NCI-H187 (cell line): ENCODE results near the gene SPRR1B.
"Not testable (repeated sequence)": the region's sequence is repeated elsewhere in the genome, so short reads cannot be mapped to it uniquely, and the experiment has no call there.

Source experiments
- DNase-seq, 2 experiments: peaks; one replicate each; lab custom pipeline; 2025; lab: John Stamatoyannopoulos, UW

The SPRR1B gene

DNA sequence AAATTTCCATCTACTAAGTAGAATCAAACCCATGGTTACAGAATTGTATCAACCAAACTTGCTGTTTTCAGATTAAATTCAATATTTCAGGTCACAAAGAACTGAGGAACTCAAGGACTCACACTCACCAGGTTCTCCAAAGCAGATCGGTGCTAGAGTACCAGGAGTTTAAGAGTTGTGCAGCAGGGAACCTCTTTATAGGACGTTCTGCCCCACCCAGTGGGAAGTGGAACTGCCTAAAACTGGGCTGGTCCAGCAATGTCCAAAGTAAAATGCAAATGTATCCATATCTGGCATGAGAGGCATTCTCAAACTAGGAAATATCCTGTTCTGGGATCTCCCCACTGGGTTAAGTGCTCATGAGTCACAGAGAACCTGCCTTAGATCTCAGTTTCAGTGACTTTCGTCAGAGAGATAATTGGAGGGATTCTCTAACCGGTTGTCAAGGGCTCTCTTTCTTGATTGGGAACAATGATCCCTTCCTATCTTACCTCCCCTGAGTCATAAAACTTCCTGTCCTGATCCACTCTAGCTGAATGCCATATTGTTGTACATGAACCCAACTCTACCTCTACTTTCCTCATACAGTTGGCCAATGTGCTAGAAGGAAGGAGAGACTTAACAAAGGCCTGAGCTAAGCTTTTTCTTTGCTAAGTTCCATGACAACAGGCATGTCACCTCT lies 10.1 kb downstream of the SPRR1B start, which contains the start of gene SPRR2D:
Gene SPRR2D (minus strand): TSS at position 171 of the 682 bp plus-strand sequence. CDS start 774 bp downstream, outside the sequence.
- DNase-seq: no peak

- no peak for DNase-seq
Measured at GRCh38 chr1:153049211-153049610, 18.2 kb downstream of the SPRR1B start.

DNA sequence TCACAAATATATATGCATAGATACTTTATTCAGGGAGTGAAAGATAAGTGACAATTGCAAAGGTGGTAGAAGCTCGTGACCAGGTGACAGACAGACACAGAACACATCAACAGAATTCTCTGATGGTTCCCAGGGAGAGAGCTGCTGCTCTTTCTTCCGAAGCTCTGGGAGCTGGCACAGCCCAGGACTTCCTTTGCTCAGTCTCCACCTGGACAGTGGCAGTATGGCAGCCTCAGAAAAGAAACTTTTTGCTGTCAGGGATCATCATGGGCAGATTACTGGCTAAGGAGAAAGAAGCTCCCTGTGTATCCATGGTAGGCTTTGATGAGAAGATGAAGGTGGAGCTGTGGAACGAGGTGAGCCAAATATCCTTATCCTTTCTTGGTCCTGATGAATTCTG lies 25.1 kb downstream of the SPRR1B start:
- DNase-seq: not testable (repeated sequence)

DNA sequence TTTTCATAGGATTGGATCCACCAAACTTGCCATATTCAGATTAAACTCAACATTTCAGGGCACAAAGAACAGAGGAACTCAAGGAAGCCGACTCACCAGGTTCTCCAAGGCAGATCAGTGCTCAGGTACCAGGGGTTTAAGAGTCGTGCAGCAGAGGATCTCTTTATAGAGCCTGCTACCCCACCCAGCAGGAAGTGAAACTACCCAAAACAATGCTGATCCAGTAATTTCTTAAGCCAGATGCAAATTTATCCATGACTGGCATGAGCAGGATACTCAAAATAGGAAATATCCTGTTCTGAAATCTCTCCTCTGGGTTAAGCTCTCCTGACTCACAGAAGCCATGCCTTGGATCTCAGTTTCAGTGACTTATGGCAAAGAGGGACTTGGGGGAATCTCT lies 26.4 kb downstream of the SPRR1B start, which contains the start of gene SPRR2A:
Gene SPRR2A (minus strand): TSS at position 138 of the 400 bp plus-strand sequence. CDS start 777 bp downstream, outside the sequence.
- no peak for DNase-seq

DNA sequence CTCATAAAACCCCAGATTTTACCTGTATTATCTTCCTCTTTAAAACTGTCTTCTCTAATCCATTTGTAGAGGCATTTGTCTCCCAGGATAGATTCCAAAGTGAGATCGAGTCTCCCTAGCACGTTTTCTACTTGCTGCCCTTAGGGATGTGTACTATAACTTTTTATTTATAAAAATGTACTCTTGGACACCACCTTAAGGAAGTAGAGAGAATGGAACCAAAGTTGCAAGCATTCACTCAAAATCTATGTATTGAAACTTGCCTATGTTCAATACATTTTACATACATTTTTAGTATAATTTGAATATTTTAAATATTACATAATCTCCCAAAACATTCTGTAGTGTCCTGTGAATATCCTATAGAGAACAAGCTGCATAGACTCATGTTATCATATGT lies 27.2 kb downstream of the SPRR1B start:
- no peak for DNase-seq

DNA sequence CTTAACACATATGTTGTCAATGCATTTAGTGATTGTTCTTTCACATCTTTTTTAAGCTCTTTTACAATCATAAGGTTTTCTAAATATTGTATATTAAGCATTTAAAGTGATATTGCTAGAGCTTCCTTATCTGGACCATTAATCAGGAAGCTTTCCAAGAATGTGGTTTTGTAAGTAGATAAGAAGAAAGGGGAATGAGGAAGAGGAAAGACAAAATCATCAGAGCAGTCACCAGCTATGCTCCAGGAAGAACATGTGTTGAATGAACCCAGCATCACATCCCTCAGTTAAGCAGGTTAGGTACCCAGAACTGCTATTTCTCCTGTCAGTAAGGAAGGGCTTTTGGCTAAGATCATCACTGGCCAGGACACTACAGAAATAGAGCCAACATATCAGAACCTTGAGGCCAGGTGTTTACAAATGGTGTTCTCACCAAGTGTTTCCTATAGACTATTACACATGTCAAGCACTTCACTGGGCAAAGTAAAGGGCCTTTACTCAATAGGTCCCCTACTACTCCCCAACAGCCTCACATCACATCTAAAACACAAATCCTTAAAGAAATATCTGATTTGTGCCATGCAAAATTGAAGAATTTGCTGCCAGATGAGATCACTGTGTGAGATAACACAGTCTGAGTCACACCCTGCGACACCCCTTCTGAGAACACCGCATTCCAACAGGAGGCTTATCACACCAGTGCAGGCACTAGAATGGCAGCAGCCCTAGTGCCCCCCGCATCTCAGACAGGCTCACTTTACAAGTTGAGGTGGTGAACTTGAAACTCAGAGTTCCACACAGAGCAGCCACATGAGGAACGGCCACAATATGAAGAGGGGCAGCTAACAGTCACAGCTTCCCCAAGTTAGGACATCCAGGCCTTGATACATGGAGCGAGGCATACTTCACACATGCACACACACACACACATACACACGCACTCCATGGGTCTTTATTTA lies 28.1 kb downstream of the SPRR1B start:
- DNase-seq: no peak

DNA sequence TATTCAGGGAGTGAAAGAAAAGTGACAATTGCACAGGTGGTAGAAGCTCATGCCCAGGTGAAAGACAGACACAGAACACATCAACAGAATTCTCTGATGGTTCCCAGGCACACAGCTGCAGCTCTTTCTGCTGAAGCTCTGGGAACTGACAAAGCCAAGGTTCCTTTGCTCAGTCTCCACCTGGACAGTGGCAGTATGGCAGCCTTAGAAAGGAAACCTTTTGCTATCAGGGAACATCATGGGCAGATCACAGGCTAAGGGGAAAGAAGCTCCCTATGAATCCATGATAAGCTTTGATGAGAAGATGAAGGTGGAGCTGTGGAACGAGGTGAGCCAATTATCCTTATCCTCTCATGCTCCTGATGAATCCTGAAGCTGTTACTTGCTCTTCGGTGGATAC lies 39.2 kb downstream of the SPRR1B start:
- no peak for DNase-seq

- no peak for DNase-seq
Measured at GRCh38 chr1:153071511-153071910, 40.5 kb downstream of the SPRR1B start, which contains the start of gene SPRR2B. Gene SPRR2B (minus strand): TSS chr1:153071611. CDS start chr1:153070839, 772 bp downstream.

GRCh38 chr1:153072806-153073726 lies 42.1 kb downstream of the SPRR1B start:
- no peak for DNase-seq

DNA sequence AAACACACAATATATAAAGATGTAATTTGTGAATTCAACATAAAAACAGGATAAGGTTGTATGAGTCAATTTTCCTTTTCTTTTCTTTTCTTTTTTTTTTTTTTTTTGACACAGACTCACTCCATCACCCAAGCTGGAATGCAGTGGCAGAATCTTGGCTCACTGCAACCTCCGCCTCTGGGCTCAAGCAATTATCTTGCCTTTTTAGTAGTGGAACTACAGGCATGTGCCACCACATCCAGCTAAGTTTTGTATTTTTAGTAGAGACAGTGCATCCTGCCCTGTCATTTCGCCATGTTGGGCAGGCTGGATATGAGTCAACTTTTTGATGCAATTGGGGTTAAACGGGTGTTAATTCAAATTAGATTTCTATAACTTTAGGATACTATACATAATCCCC lies 50.7 kb downstream of the SPRR1B start:
- no peak for DNase-seq
